SH-SY5Y (cell line): ENCODE measurements around the gene TNNI3.
A peak's percentile ranks its signal among the peaks of the same experiment; 100 is the strongest.

Experiments
- GATA2 ChIP-seq: IDR thresholded peaks from 2 replicates; pipeline ENCODE4 v1.6.1; 2011; ENCODE audit warnings: mild to moderate bottlenecking, low read depth, low read length
- GATA3 ChIP-seq: IDR thresholded peaks from 2 replicates; pipeline ENCODE4 v1.6.1; 2011; ENCODE audit warnings: low read depth, mild to moderate bottlenecking, low read length, moderate library complexity

Gene TNNI3

GRCh38 chr19:55178781-55179599 lies 21.5 kb upstream of the TNNI3 start:
- TF ChIP-seq GATA3 (no peak), GATA2 (peak; percentile 46; the same call in 1 of the 2 replicates)

- TF ChIP-seq GATA3 (no peak), GATA2 (no peak)
Measured at GRCh38 chr19:55176076-55176475, 18.5 kb upstream of the TNNI3 start.

GRCh38 chr19:55175117-55175867 lies 17.8 kb upstream of the TNNI3 start:
- no peak for TF ChIP-seq GATA2
- no peak for TF ChIP-seq GATA3

GRCh38 chr19:55174425-55175116 lies 17.0 kb upstream of the TNNI3 start:
- TF ChIP-seq GATA2: no peak
- TF ChIP-seq GATA3: no peak

GRCh38 chr19:55173714-55174409 lies 16.3 kb upstream of the TNNI3 start:
- no peak for TF ChIP-seq GATA3
- no peak for TF ChIP-seq GATA2

GRCh38 chr19:55173186-55173713 lies 15.7 kb upstream of the TNNI3 start:
- TF ChIP-seq GATA3 (no peak), GATA2 (no peak)

GRCh38 chr19:55172741-55173140 lies 15.2 kb upstream of the TNNI3 start:
- no peak for TF ChIP-seq GATA3
- TF ChIP-seq GATA2: no peak

- TF ChIP-seq GATA3: no peak
- no peak for TF ChIP-seq GATA2
Measured at GRCh38 chr19:55171440-55171839, 13.9 kb upstream of the TNNI3 start.

- no peak for TF ChIP-seq GATA2
- TF ChIP-seq GATA3: no peak
Measured at GRCh38 chr19:55169136-55169535, 11.6 kb upstream of the TNNI3 start.

GRCh38 chr19:55166530-55167268 lies 9.2 kb upstream of the TNNI3 start, which contains the start of gene DNAAF3:
Gene DNAAF3 (minus strand): TSS chr19:55166613. CDS start chr19:55166413, 200 bp downstream.
- no peak for TF ChIP-seq GATA2
- TF ChIP-seq GATA3: no peak

GRCh38 chr19:55165952-55166529 lies 8.5 kb upstream of the TNNI3 start:
- TF ChIP-seq GATA3 (no peak), GATA2 (no peak)

GRCh38 chr19:55161571-55162322 lies 4.2 kb upstream of the TNNI3 start:
- no peak for TF ChIP-seq GATA3
- TF ChIP-seq GATA2: no peak

GRCh38 chr19:55160986-55161365 lies 3.4 kb upstream of the TNNI3 start:
- TF ChIP-seq GATA2 (no peak), GATA3 (no peak)
